PC-3 (cell line): Measurements from ENCODE around the gene MAGI2.

Source experiments
- CTCF ChIP-seq: fragments of 300-600 bp; sonication (generic); conservative IDR thresholded peaks from 2 replicates; pipeline ENCODE4 v1.5.1; 2017; ENCODE audit warnings: antibody characterized with exemption, low read depth, mild to moderate bottlenecking, low read length
- EZH2 ChIP-seq: fragments of 300-600 bp; sonication (generic); IDR thresholded peaks from one replicate; pipeline ENCODE4 v1.6.1; 2017; ENCODE audit warnings: antibody characterized with exemption, mild to moderate bottlenecking, low read length; ENCODE audit not compliant: unreplicated experiment

GRCh38 chr7:79009647-79010046, 443.8 kb downstream of the MAGI2 start:
- TF ChIP-seq CTCF (no peak), EZH2 (no peak)
